Stimulated activated CD8-positive, alpha-beta memory T cell treated with anti-CD3 and anti-CD28 coated beads, Interleukin-12 subunit alpha, Interleukin-12 subunit beta, amount 100 ng/mL, for 4 hours (primary cell): ENCODE results near the gene MEF2A.

Source experiments
- DNase-seq: peaks from one replicate; pipeline ENCODE4 v3.0.0-alpha.2; 2020; ENCODE audit warnings: low read depth

Gene MEF2A

GRCh38 chr15:99706557-99707303 is 140.9 kb downstream of the MEF2A start:
- no peak for DNase-seq

- DNase-seq, result no peak
These were observed 141.9 kb downstream of the MEF2A start for GRCh38 chr15:99707473-99708270.

GRCh38 chr15:99708563-99708962 is 142.8 kb downstream of the MEF2A start:
- no peak for DNase-seq

- DNase-seq, result no peak
These were observed 143.6 kb downstream of the MEF2A start for GRCh38 chr15:99709243-99709986.

GRCh38 chr15:99711625-99712024 is 145.8 kb downstream of the MEF2A start:
- DNase-seq, result no peak

- DNase-seq, result no peak
These were observed 146.6 kb downstream of the MEF2A start for GRCh38 chr15:99712415-99712814.

- no peak for DNase-seq
These were observed 150.8 kb downstream of the MEF2A start for GRCh38 chr15:99716540-99717095.

- DNase-seq, result no peak
These were observed 151.6 kb downstream of the MEF2A start for GRCh38 chr15:99717161-99718009.

- DNase-seq, result no peak
These were observed 152.6 kb downstream of the MEF2A start for GRCh38 chr15:99718421-99718820.

GRCh38 chr15:99719096-99719541 is 153.3 kb downstream of the MEF2A start:
- DNase-seq, result no peak

- no peak for DNase-seq
These were observed 154.7 kb downstream of the MEF2A start for GRCh38 chr15:99720533-99720932.

- no peak for DNase-seq
These were observed 155.5 kb downstream of the MEF2A start for GRCh38 chr15:99721104-99721778.

- no peak for DNase-seq
These were observed 156.1 kb downstream of the MEF2A start for GRCh38 chr15:99721896-99722295.

- no peak for DNase-seq
These were observed 156.6 kb downstream of the MEF2A start for GRCh38 chr15:99722406-99722805.

- no peak for DNase-seq
These were observed 160.5 kb downstream of the MEF2A start for GRCh38 chr15:99726333-99726732.

- DNase-seq, result no peak
These were observed 161.5 kb downstream of the MEF2A start for GRCh38 chr15:99727330-99727729.

GRCh38 chr15:99727733-99728132 is 161.9 kb downstream of the MEF2A start:
- DNase-seq, result no peak

- no peak for DNase-seq
These were observed 163.1 kb downstream of the MEF2A start for GRCh38 chr15:99728916-99729315.

GRCh38 chr15:99729327-99729726 is 163.5 kb downstream of the MEF2A start:
- no peak for DNase-seq

- DNase-seq, result no peak
These were observed 164.1 kb downstream of the MEF2A start for GRCh38 chr15:99729920-99730319.
